COR-L47 (cell line): ENCODE data around the gene APLF.
"Not testable (repeated sequence)": the region's sequence is repeated elsewhere in the genome, so short reads cannot be mapped to it uniquely, and the experiment has no call there.

Experiments
- DNase-seq: peaks from one replicate; lab custom pipeline; 2025; lab: John Stamatoyannopoulos, UW

The APLF gene

DNA sequence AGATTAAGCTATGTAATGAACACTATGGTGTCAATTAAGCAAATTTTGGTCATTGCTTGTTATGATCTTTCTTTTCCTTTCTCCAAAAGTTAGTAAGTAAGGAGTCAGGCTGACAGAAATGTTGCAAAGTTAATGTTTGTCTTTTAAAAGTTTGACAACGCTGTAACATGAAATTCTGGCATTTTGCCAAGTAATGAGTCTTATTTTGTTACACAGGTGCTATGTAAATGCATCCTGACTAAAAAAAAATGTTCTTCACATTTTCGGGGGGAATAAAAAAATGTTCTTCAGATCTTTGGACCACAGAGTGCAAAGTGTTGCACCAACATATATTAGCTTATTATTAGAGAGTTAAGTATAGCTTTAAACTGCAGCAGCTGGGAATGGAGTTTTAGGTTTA lies 121.2 kb downstream of the APLF start:
- no peak for DNase-seq

DNA sequence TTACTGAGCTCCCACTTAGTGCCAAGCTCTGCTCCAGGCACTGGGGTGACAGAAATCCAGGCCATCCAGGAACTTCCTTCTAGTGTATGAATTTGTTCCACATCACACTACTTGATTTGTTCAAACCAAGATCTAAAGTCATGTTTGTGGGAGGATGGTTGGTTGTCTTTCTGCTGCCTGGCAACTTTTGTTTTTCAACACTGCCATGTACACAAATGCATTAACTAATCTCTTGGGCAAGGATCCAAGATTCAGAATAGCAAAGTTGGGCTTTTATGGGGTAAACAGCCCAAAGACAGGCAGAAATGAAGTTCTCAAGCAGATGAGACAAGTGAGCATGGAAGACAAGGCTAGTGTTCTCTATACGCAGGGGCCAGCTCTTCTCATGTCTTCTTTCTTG lies 122.6 kb downstream of the APLF start:
- DNase-seq: no peak

DNA sequence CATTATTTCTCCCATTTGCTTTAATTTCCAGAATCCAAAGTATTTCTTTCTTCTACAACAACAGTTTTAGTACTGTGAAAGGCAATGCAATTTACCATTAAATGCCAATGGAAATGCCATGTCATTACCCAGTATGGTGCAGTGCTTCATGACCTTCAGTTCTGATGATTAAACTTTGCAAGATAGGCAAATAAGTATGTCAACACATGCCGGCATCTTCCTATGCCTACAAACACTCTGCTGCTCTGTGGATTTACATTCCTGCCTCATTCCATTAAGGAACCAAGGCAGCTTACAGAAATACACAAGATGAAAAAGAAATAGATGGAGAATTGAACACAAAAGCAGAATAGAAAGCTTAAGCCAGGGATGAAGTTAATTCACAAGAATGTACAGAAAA lies 123.3 kb downstream of the APLF start:
- DNase-seq: no peak

DNA sequence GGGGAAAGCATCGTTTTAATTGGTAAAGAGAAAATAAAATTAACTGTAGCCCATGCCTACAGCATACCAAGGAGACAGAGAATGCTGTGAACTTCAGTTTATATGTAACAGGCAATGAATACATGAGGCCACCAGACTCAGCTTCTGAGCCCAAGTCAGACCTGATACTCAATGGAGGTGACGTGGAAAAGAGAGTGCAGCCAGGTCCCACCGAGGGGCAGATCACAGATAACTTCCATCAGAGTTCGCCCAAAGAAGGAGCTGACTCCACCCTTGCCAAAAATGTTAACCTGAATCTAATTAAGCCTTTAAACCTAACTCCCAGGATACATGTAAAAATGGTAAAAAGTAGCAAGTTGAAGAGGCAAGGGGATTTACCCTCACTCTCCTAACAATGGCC lies 123.8 kb downstream of the APLF start:
- DNase-seq: no peak

DNA sequence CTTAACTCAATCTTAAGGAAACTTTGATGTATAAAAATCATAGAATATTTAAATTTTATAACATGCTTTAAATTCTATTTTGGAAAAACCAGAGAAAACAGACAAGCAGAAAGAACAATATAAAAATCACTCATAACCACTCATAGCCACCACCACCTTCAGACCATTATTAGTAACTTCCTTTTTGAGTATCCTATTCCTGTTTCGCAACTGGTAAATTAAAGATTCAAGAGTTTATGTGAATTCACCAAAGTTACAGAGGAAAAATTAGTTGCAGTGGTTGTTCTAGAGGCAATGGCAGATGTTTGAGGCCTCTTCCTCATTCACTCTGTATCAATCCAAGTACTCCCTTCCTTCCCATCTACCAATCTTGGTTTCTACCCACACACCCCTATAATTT lies 126.7 kb downstream of the APLF start:
- no peak for DNase-seq

DNA sequence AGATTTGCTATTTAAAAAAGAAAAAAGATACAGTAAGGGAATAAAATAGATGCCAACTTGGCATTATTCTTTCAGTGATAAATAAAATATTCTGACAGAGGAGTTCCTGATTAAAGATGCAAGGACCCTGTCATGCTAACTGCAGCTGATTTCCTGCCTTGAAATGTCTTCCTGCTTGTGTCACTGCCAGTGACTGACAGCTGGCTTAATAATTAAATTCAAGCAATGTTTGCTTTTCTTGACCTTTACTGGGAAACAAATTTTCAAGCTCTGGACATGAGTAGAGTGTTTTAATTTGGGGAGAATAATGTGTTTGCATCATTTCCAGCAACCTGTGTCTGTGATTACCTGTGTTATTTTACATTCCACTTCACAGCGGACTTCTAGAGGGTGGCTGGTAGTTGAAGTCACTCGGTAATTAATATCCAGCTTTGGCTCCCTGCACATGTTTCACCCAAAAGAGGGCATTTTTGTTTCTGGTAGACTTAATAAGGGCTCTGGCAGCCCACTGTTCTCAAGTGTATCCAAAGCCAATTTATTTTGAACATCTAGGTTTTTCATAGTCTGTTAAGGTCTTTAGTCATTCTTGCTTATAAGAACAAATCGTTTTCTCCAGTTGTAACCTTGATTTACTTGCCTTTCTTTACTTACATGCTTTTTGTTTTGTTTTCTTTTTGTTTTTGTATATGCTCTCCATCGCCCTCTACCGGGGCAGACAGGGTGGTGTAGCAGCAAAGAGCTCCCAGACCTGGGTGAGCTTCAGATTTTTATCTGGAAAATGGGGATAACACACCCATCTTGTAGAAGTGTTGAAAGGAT lies 127.5 kb downstream of the APLF start:
- no peak for DNase-seq

DNA sequence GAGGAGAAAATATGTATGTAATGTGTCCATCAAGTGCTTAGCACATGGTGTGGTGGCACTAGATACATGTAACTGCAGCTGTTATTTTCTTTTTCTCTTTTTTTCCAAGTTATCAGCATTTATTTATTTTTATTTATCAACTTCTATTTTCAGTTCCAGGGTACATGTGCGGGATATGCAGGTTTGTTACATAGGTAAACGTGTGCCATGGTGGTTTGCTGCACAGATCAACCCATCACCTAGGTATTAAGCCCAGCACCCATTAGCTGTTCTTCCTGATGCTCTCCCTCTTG lies 128.1 kb downstream of the APLF start:
- DNase-seq: not testable (repeated sequence)

DNA sequence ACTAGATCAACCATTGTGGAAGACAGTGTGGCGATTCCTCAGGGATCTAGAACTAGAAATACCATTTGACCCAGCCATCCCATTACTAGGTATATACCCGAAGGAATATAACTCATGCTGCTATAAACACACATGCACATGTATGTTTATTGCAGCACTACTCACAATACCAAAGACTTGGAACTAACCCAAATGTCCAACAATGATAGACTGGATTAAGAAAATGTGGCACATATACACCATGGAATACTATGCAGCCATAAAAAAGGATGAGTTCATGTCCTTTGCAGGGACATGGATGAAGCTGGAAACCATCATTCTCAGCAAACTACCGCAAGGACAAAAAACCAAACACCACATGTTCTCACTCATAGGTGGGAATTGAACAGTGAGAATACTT lies 133.1 kb downstream of the APLF start:
- not testable (repeated sequence) for DNase-seq

DNA sequence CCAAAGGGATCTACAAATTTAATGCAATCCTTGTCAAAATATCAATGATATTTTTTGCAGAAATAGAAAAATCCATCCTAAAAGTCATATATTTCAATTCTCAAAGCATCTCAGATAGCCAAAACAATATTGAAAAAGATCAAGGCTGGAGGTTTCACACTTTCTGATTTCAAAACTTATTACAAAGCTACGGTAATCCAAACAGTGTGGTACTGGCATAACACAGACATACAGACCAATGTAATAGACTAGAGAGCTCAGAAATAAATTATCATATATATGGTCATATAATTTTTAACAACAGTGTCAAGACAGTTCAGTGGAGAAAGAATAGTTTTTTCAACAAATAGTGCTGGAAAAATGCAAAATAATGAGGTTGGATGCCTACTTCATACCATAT lies 135.7 kb downstream of the APLF start:
- no peak for DNase-seq

DNA sequence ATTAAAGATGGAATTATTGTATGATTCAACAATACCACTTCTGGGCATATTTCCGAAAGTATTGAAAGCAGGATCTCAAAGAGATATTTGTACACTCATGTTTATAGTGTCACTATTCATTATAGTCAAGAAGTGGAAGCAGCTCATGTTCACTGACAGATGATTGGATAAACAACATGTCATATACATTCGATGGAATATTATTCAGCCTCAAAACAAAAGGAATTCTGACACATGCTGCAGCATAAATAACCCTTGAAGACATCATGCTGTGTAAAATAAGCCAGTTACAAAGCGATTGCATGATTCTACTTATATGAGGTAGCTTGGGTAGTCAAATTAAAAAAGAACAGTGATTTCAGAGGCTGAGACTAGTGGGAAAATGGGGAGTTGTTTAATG lies 136.7 kb downstream of the APLF start:
- no peak for DNase-seq

DNA sequence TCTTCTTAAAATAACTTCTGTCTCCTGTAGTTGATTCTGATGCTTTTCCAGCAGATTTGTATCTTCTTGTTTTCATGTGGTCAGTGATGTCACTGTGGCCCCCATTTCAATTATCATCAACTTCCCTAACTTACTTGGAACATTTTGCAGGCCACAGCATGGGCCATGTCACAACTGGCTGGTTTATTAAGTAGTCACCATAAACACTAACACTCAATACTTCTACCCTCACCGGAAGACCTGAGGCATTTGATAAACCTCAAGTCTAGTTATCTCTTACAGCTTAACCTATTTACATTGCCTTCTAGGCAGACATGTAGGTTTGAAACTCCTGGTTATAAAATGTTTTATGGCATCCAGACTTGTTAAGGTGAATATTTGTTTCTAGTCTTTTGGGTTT lies 138.6 kb downstream of the APLF start:
- DNase-seq: no peak

DNA sequence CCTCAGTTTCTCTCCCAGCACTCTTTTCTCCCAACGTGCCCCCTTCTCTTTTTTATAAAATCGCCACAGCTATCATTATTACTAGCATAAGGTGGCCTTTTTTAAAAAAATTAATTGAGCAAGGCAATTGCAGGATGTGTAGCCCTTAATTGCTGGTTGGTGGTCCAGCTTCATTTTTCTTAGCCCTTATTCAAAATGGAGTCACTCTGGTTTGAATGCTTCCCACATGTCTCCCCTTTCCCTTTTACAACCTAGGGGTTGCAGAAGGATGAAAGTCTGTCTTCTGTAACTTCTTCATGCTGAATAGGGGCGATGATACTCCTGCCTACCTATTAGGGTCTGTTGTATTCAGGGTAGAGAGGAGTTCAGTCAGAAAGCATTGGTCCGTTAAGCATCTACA lies 139.4 kb downstream of the APLF start:
- no peak for DNase-seq

DNA sequence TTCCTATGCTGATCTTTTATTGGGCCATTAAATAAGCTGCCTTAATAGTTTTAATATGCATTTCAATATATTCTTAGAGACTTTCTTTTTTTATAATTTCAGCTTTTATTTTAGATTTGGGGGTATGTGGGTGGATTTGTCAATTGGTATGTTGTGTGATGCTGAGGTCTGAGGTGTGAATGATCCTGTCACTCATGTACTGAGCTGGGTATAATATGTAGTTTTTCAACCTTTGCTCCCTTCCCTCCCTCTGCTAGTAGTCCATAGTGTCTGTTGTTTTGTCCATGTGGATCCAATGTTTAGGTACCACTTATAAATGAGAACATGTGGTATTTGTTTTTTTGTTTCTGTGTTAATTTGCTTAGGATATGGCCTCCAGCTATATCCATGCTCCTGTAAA lies 140.5 kb downstream of the APLF start:
- DNase-seq: no peak

DNA sequence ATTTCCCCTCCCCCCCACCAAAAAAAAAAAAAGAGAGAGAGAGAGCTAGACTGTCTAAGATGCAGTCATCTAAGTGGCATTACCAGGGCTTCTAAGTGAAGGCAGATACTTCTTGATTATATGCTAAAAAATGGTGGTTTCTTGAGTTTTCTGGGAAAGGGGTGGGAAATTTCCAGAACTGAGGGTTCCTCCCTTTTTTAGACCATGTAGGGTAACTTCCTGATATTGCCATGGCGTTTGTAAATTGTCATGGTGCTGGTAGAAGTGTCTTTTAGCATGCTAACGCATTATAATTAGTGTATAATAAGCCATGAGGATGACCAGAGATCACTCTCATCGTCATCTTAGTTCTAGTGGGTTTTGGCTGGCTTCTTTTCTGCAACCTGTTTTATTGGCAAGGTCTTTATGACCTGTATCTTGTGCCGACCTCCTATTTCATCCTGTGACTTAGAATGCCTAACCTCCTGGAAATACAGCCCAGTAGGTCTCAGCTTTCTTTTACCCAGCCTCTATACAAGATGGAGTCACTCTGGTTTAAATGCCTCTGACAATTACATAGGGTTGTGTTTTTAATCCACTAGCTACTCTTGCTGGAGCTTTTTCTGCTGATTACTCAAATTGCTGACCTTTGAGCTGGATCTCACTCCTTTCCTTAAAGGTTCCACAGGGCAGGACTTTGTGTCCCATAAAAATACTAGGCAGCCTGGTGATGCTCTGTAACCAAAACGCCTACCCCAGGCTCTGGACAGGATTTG lies 145.6 kb downstream of the APLF start:
- DNase-seq: no peak

DNA sequence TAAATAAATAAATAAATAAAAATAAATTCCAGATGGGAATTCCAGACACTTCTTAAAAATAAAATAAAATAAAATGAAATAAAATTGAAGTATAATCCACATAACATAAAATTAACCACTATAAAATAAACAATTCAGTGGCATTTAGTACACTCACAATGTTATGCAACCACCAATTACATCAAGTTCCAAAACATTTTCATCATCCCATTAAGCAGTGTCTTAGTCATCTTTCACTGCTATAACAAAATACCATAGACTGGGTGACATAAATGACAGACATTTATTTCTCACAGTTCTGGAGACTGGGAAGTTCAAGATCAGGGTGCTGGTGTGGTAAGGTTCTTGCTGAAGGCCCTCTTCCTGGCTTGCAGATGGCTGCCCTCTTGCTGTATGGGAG lies 153.4 kb downstream of the APLF start:
- DNase-seq: no peak

DNA sequence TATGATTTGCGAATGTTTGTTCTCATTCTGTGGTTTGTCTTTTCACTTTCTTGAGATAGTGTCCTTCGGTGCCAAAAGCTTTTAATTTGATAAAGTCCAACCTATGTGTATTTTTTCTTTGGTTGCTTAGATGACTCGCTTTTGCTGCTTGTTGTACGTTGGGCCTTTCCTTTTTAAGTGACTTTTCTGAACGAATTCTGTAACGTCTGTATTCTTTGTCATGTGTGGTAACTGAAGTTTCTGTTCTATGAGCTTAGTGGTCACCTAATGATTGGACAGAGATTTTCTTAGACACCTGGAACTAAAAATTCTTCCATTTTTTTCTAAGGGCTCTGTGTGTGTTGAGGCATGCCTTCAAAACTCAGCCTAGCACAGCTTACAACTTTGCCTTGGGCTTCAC lies 156.4 kb downstream of the APLF start:
- no peak for DNase-seq

DNA sequence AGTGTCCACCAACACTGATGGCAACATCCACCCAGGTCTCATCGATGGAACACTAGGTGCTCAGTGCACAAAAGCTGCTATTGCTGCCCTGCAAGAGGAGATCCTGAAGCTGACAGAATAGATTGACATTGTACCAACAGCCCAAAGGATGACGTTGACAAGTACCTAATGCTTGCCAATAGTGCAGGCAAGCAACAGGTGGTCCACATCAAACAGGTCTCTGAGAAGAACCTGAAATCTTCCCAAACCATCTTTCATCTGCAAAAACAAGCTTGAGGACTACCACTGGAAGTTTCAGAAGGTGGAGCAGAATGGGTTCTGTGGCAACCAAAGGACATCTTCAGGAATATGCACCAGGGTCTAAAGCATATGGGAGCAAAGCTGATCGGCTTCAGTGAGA lies 160.2 kb downstream of the APLF start:
- no peak for DNase-seq
